GM12878 (cell line): ENCODE results near the gene UTP20. TPM values are rescaled to one million over a fixed set of nuclear protein-coding genes. Genes with fewer than 3 reads are reported as not detected.

Source experiments
- ATAC-seq: fragments of 200-7000 bp; cut with Tn5 transposase; 3 replicates; pipeline ENCODE4 v1.9.1; 2020; ENCODE audit warnings: mild to moderate bottlenecking, moderate library complexity
- BruUV-seq: library from RNA; stranded (reverse); fragments of 400-500 nt; replicated peaks from 2 replicates; lab custom pipeline; 2021; lab: Mats Ljungman, UMichigan
- CTCF ChIA-PET: fragments of 300-600 bp; sonication (Branson Sonifier 250); formaldehyde crosslinking; extraction: SDS; loops from one replicate; lab custom pipeline; 2021; ENCODE audit warnings: inconsistent platforms; lab: Yijun Ruan, JAX
- POLR2A ChIA-PET: fragments of 350-600 bp; formaldehyde crosslinking; extraction: SDS; loops from one replicate; lab custom pipeline; 2021; ENCODE audit warnings: inconsistent platforms; lab: Charles Lee
- RAD21 ChIA-PET: fragments of 300-600 bp; sonication (Branson Sonifier 250); formaldehyde crosslinking; loops from one replicate; lab custom pipeline; 2023; ENCODE audit warnings: antibody characterized with exemption; ENCODE audit not compliant: unreplicated experiment; lab: Charles Lee
- SMC1A ChIA-PET: fragments of 300-600 bp; sonication (Branson Sonifier 250); formaldehyde crosslinking; loops from one replicate; lab custom pipeline; 2023; ENCODE audit not compliant: unreplicated experiment, uncharacterized antibody; lab: Charles Lee
- DNase-seq: peaks from one replicate; pipeline ENCODE4 v3.0.0-alpha.2; 2011; ENCODE audit warnings: low read depth, low spot score
- FAIRE-seq: peaks from 3 replicates; lab custom pipeline; 2011; peaks lifted over from hg19 to GRCh38; lab: Jason Lieb, UNC
- H2AFZ ChIP-seq: 2 replicates; pipeline ENCODE4 v1.6.0; 2011; ENCODE audit warnings: low read depth, low read length, control low read depth; ENCODE audit not compliant: control insufficient read depth
- H3K27ac ChIP-seq: 2 replicates; pipeline ENCODE4 v1.5.1; 2011; ENCODE audit warnings: control low read depth; ENCODE audit not compliant: control insufficient read depth, insufficient read depth
- H3K27me3 ChIP-seq, 2 experiments: replicated peaks in 1 of 2; 2 replicates each; pipeline versions ENCODE4 v1.6.0 to v1.6.1; 2011; ENCODE audit warnings: low read length in 1 of 2; ENCODE audit not compliant: control insufficient read depth in 2 of 2, insufficient read depth in 2 of 2
- H3K36me3 ChIP-seq, 2 experiments: 2 replicates each; pipeline ENCODE4 v1.5.1; 2011; ENCODE audit warnings: low read length in 1 of 2; ENCODE audit not compliant: control insufficient read depth in 2 of 2, insufficient read depth in 2 of 2
- H3K4me1 ChIP-seq: 2 replicates; pipeline ENCODE4 v1.6.1; 2011; ENCODE audit warnings: mild to moderate bottlenecking, low read length, moderate library complexity, mixed read lengths; ENCODE audit not compliant: control insufficient read depth, insufficient read depth
- H3K4me2 ChIP-seq: 2 replicates; pipeline ENCODE4 v1.6.0; 2011; ENCODE audit warnings: control low read depth; ENCODE audit not compliant: control insufficient read depth, insufficient read depth
- H3K4me3 ChIP-seq: fragments of 200-600 bp; sonication (generic); 2 replicates; pipeline ENCODE4 v1.5.1; 2016
- H3K79me2 ChIP-seq: 2 replicates; pipeline ENCODE4 v1.6.0; 2011; ENCODE audit warnings: low read length; ENCODE audit not compliant: control insufficient read depth, insufficient read depth
- H3K9ac ChIP-seq: 2 replicates; pipeline ENCODE4 v1.8.0; 2011; ENCODE audit warnings: low read length, control low read depth, mixed read lengths; ENCODE audit not compliant: control insufficient read depth, insufficient read depth
- H3K9me3 ChIP-seq: replicated peaks from 3 replicates; pipeline ENCODE4 v1.5.1; 2011; ENCODE audit warnings: mild to moderate bottlenecking, low read length; ENCODE audit not compliant: control insufficient read depth, insufficient read depth
- H4K20me1 ChIP-seq: 2 replicates; pipeline ENCODE4 v1.6.0; 2011; ENCODE audit not compliant: control insufficient read depth, insufficient read depth
- DPF2 ChIP-seq: fragments of 450-650 bp; IDR thresholded peaks from 2 replicates; pipeline ENCODE4 v1.6.1; 2017; ENCODE audit warnings: mild to moderate bottlenecking
- NFYB ChIP-seq: IDR thresholded peaks from 2 replicates; pipeline ENCODE4 v1.6.1; 2011; ENCODE audit warnings: low read depth, mild to moderate bottlenecking, low read length, improper control_type of control experiment, moderate library complexity; ENCODE audit not compliant: insufficient read depth
- NR2C1 ChIP-seq: fragments of 450-650 bp; IDR thresholded peaks from 2 replicates; pipeline ENCODE4 v1.6.1; 2017; ENCODE audit warnings: antibody characterized with exemption, mild to moderate bottlenecking, moderate library complexity
- PML ChIP-seq: IDR thresholded peaks from 2 replicates; pipeline ENCODE4 v1.6.1; 2012; ENCODE audit warnings: low read length, inconsistent platforms
- SMAD5 ChIP-seq: IDR thresholded peaks from 2 replicates; pipeline ENCODE4 v1.6.1; 2016; ENCODE audit warnings: antibody characterized with exemption, low read depth
- SREBF1 ChIP-seq: IDR thresholded peaks from 2 replicates; pipeline ENCODE4 v1.6.1; 2012; ENCODE audit warnings: mild to moderate bottlenecking, low read length
- TCF7 ChIP-seq: IDR thresholded peaks from 2 replicates; pipeline ENCODE4 v1.6.1; 2014; ENCODE audit warnings: antibody characterized with exemption, borderline replicate concordance
- ZBTB4 ChIP-seq: fragments of 450-650 bp; formaldehyde crosslinking; IDR thresholded peaks from 2 replicates; pipeline ENCODE4 v1.4.0; 2022; ENCODE audit warnings: mild to moderate bottlenecking, moderate library complexity
- ZNF687 ChIP-seq: fragments of 450-650 bp; IDR thresholded peaks from 2 replicates; pipeline ENCODE4 v1.6.1; 2017; ENCODE audit warnings: mild to moderate bottlenecking, moderate library complexity
- WGBS: methylation state at CpG from one replicate; pipeline ENCODE4 v1.1.6; 2016; ENCODE audit warnings: low lambda C conversion rate; ENCODE audit not compliant: insufficient replicate concordance, insufficient coverage; ENCODE audit errors: missing lambda C conversion rate; 5-methylcytosine and 5-hydroxymethylcytosine counted together
- in situ Hi-C: fragments of 300-500 bp; cut with MboI; formaldehyde crosslinking; loops from 9 replicates; pipeline ENCODE4 v1.14.3; 2018; ENCODE audit warnings: mixed read lengths
- intact Hi-C: fragments of 100-400 bp; cut with micrococcal nuclease; formaldehyde crosslinking; loops from one replicate; pipeline ENCODE4 v1.14.2; 2022; ENCODE audit not compliant: unreplicated experiment
- polyA plus RNA-seq, 11 experiments: library from polyadenylated mRNA; depleted of rRNA in 4 of 11; unstranded in 6 of 11; stranded (reverse) in 5 of 11; fragments of >200 nt; fragmentation: Nextera tagmentation in 4 of 11; fragmentation: Illumina TruSeq in 1 of 11; extraction: Ambion mirVana in 4 of 11; extraction: Trizol in 1 of 11; gene quantifications; 1 replicate in 1 of 11; 2 replicates in 10 of 11; pipeline versions ENCODE4 v1.2.1 to v1.2.3, GENCODE V29; 2011 to 2016; ENCODE audit warnings: inconsistent platforms in 2 of 11, missing spikeins in 2 of 11, low read depth in 1 of 11
- total RNA-seq, 4 experiments: library from RNA; depleted of rRNA in 3 of 4; stranded (reverse); fragments of >200 nt in 3 of 4; fragmentation: Illumina TruSeq in 1 of 4; extraction: Trizol in 1 of 4; gene quantifications; 2 replicates each; pipeline versions ENCODE4 v1.2.1 to v1.2.3, GENCODE V29; 2013 to 2021

The UTP20 gene
- total and polyA plus RNA-seq, 10 of the 15 experiments (the other 5 are each of a cell fraction or from before 2014, with no cell fraction given), result 3.6 to 25.6 (median 16.7) TPM

GRCh38 chr12:101276433-101276832, 3.5 kb upstream of the UTP20 start:
- Histone ChIP-seq H4K20me1 (no peaks in the 10 kb centered on the region), H3K27ac (no peak overlapping the region), H2AFZ (no peak overlapping the region), H3K36me3 (no peaks in the 10 kb centered on the region), H3K79me2 (peaks cover 13% of the 10 kb centered on the region), H3K27me3 (peaks cover 0 to 6% of the 10 kb centered on the region in 2 experiments; a peak in 1 of 4 replicates), H3K4me3 (no peak overlapping the region), H3K4me1 (no peaks in the 10 kb centered on the region), H3K4me2 (no peak overlapping the region), H3K9me3 (no peaks in the 10 kb centered on the region), H3K9ac (no peak overlapping the region)
- ATAC-seq, result no peak
- 50% methylated on average over 1 of the region's 1 CpG for WGBS
- POLR2A ChIA-PET, result no interaction called here
- FAIRE-seq, result no peak
- no TSS peak for BruUV-seq
- in situ Hi-C loops, result no loop called here
- SMC1A ChIA-PET, result no interaction called here
- intact Hi-C loops, result no loop called here
- DNase-seq, result no peak
- TF ChIP-seq NFYB (no peak), PML (no peak), ZBTB4 (CRISPR knock-in tag) (no peak), SREBF1 (no peak), NR2C1 (no peak), SMAD5 (no peak), ZNF687 (no peak), TCF7 (no peak), DPF2 (no peak)
- RAD21 ChIA-PET, result no interaction called here
- CTCF ChIA-PET, result interaction anchor here (1.8 to 2.2 kb wide), 2 partner anchors 47 to 449 kb away, joined by 6 read pairs; no protein-coding TSS in a partner anchor
